Neuronal stem cell (in vitro differentiated cells): Measurements from ENCODE around the gene HDAC7.

Experiments
- DNase-seq: peaks from one replicate; pipeline ENCODE4 v3.0.0-alpha.2; 2013; ENCODE audit warnings: low spot score
- H2AFZ ChIP-seq: one replicate; pipeline ENCODE4 v1.6.1; 2013; ENCODE audit warnings: mild to moderate bottlenecking, low read length, inconsistent platforms
- H2AK5ac ChIP-seq: 2 replicates; pipeline ENCODE4 v1.6.1; 2013; ENCODE audit warnings: low read depth, mild to moderate bottlenecking, inconsistent platforms, low read length, moderate library complexity, mixed read lengths
- H2BK120ac ChIP-seq: 2 replicates; pipeline ENCODE4 v1.6.1; 2013; ENCODE audit warnings: low read depth, mild to moderate bottlenecking, inconsistent platforms, low read length, moderate library complexity, mixed read lengths
- H2BK12ac ChIP-seq: one replicate; pipeline ENCODE4 v1.6.1; 2013; ENCODE audit warnings: low read length, inconsistent platforms
- H2BK15ac ChIP-seq: 2 replicates; pipeline ENCODE4 v1.6.1; 2013; ENCODE audit warnings: mild to moderate bottlenecking, low read length, inconsistent platforms, mixed read lengths
- H2BK5ac ChIP-seq: one replicate; pipeline ENCODE4 v1.6.1; 2013; ENCODE audit warnings: inconsistent platforms, mild to moderate bottlenecking, low read length, moderate library complexity
- H3K14ac ChIP-seq: one replicate; pipeline ENCODE4 v1.6.1; 2013; ENCODE audit warnings: low read length, inconsistent platforms
- H3K18ac ChIP-seq: 2 replicates; pipeline ENCODE4 v1.6.1; 2013; ENCODE audit warnings: low read length, inconsistent platforms
- H3K23ac ChIP-seq: 2 replicates; pipeline ENCODE4 v1.6.1; 2013; ENCODE audit warnings: low read depth, mild to moderate bottlenecking, mixed read lengths, low read length, inconsistent platforms; ENCODE audit not compliant: poor library complexity
- H3K27ac ChIP-seq: replicated peaks from 3 replicates; pipeline ENCODE4 v1.5.1; 2013; ENCODE audit warnings: low read length, inconsistent platforms
- H3K27me3 ChIP-seq, 3 experiments: 2 replicates each; pipeline ENCODE4 v1.6.1; 2013; ENCODE audit warnings: low read length in 3 of 3, mild to moderate bottlenecking in 2 of 3, inconsistent platforms in 1 of 3, low read depth in 1 of 3, mixed read lengths in 1 of 3, moderate library complexity in 1 of 3; ENCODE audit not compliant: control insufficient read depth in 3 of 3, insufficient read depth in 3 of 3
- H3K36me3 ChIP-seq, 2 donors: replicated peaks in 1 of 2; 2 replicates each; pipeline ENCODE4 v1.6.1; 2013; ENCODE audit warnings: low read length in 2 of 2; ENCODE audit not compliant: control insufficient read depth in 2 of 2, insufficient read depth in 2 of 2
- H3K4ac ChIP-seq: 2 replicates; pipeline ENCODE4 v1.6.1; 2013; ENCODE audit warnings: inconsistent platforms, mild to moderate bottlenecking, low read length, moderate library complexity
- H3K4me1 ChIP-seq, 2 donors: 1 replicate in 1 of 2; 2 replicates in 1 of 2; pipeline ENCODE4 v1.6.1; 2013; ENCODE audit warnings: low read length in 2 of 2, low read depth in 1 of 2; ENCODE audit not compliant: control insufficient read depth in 2 of 2, insufficient read depth in 1 of 2
- H3K4me2 ChIP-seq: one replicate; pipeline ENCODE4 v1.6.1; 2013; ENCODE audit warnings: mild to moderate bottlenecking, low read length, inconsistent platforms; ENCODE audit not compliant: insufficient read depth, poor library complexity, severe bottlenecking
- H3K4me3 ChIP-seq, 2 donors: 2 replicates each; pipeline ENCODE4 v1.5.1; 2013; ENCODE audit warnings: low read length in 2 of 2, mild to moderate bottlenecking in 2 of 2, inconsistent platforms in 1 of 2, moderate library complexity in 1 of 2
- H3K79me1 ChIP-seq: one replicate; pipeline ENCODE4 v1.6.1; 2013; ENCODE audit warnings: low read depth, mild to moderate bottlenecking, inconsistent platforms, low read length, moderate library complexity
- H3K9ac ChIP-seq: one replicate; pipeline ENCODE4 v1.6.1; 2013; ENCODE audit warnings: mild to moderate bottlenecking, low read depth, low read length, inconsistent platforms; ENCODE audit not compliant: poor library complexity
- H3K9me3 ChIP-seq, 2 donors: replicated peaks in 1 of 2; 2 replicates each; pipeline versions ENCODE3 to v1.6.1; 2013; ENCODE audit warnings: low read length in 2 of 2, mild to moderate bottlenecking in 2 of 2, inconsistent platforms in 1 of 2, low read depth in 1 of 2, mixed read lengths in 1 of 2, moderate library complexity in 1 of 2; ENCODE audit not compliant: control insufficient read depth in 2 of 2, insufficient read depth in 1 of 2
- H4K8ac ChIP-seq: one replicate; pipeline ENCODE4 v1.6.1; 2013; ENCODE audit warnings: low read depth, mild to moderate bottlenecking, inconsistent platforms, low read length, moderate library complexity
- H4K91ac ChIP-seq: one replicate; pipeline ENCODE4 v1.6.1; 2013; ENCODE audit warnings: low read length, low read depth, mild to moderate bottlenecking, inconsistent platforms; ENCODE audit not compliant: poor library complexity
- WGBS, 2 donors: extraction: QIAGEN DNeasy Blood & Tissue Kit; methylation state at CpG; one replicate each; pipeline ENCODE4 v1.1.7; 2013; ENCODE audit warnings: missing lambda C conversion rate in 2 of 2, mixed read lengths in 1 of 2; ENCODE audit not compliant: insufficient read length in 2 of 2, insufficient replicate concordance in 1 of 2; ENCODE audit errors: extremely low coverage in 2 of 2; 5-methylcytosine and 5-hydroxymethylcytosine counted together

HDAC7 gene

GRCh38 chr12:47785036-47785886 is 34.4 kb downstream of the HDAC7 start:
- Histone ChIP-seq H3K9ac (no peak overlapping the region), H2BK5ac (no peak overlapping the region), H3K36me3 (peaks cover 56 to 96% of the 10 kb centered on the region in 2 donors), H3K27ac (no peak overlapping the region), H3K4me1 (no peaks in the 10 kb centered on the region), H3K4me2 (no peak overlapping the region), H3K27me3 (no peaks in the 10 kb centered on the region), H2BK12ac (no peak overlapping the region), H4K8ac (no peak overlapping the region), H2BK120ac (no peak overlapping the region), H3K4me3 (no peak overlapping the region), H3K14ac (no peak overlapping the region), H3K9me3 (no peaks in the 10 kb centered on the region), H3K23ac (no peak overlapping the region), H2BK15ac (no peak overlapping the region), H2AK5ac (no peak overlapping the region), H3K4ac (no peak overlapping the region), H3K18ac (no peak overlapping the region), H3K79me1 (no peaks in the 10 kb centered on the region), H2AFZ (no peak overlapping the region), H4K91ac (no peak overlapping the region)
- WGBS, 2 donors: no CpG with 5 or more reads among the region's 15 CpGs
- no peak for DNase-seq

GRCh38 chr12:47783821-47784819 is 35.6 kb downstream of the HDAC7 start:
- no peak overlapping the region for H2AFZ ChIP-seq
- H3K18ac ChIP-seq: no peak overlapping the region
- no peak overlapping the region for H4K91ac ChIP-seq
- no peak overlapping the region for H3K4me3 ChIP-seq
- H3K23ac ChIP-seq: peak overlapping the region; percentile 21
- H2BK5ac ChIP-seq: no peak overlapping the region
- H3K36me3 ChIP-seq: peaks cover 52 to 85% of the 10 kb centered on the region in 2 donors
- H3K4me2 ChIP-seq: no peak overlapping the region
- H4K8ac ChIP-seq: no peak overlapping the region
- H2BK12ac ChIP-seq: no peak overlapping the region
- no peak overlapping the region for H3K14ac ChIP-seq
- H3K27ac ChIP-seq: no peak overlapping the region
- no peak overlapping the region for H3K4ac ChIP-seq
- H3K27me3 ChIP-seq: no peaks in the 10 kb centered on the region
- no peaks in the 10 kb centered on the region for H3K9me3 ChIP-seq
- WGBS, 2 donors: no CpG with 5 or more reads among the region's 20 CpGs
- no peak overlapping the region for H2BK120ac ChIP-seq
- H2BK15ac ChIP-seq: no peak overlapping the region
- peaks cover 0 to 3% of the 10 kb centered on the region in 2 donors for H3K4me1 ChIP-seq
- no peak overlapping the region for H3K9ac ChIP-seq
- no peak overlapping the region for H2AK5ac ChIP-seq
- H3K79me1 ChIP-seq: no peaks in the 10 kb centered on the region
- no peak for DNase-seq

- Histone ChIP-seq H3K4me3 (no peak overlapping the region), H3K14ac (no peak overlapping the region), H3K79me1 (no peaks in the 10 kb centered on the region), H4K91ac (no peak overlapping the region), H3K27me3 (no peaks in the 10 kb centered on the region), H2AFZ (no peak overlapping the region), H4K8ac (no peak overlapping the region), H3K4me1 (peaks cover 1 to 7% of the 10 kb centered on the region in 2 donors), H3K18ac (no peak overlapping the region), H3K36me3 (peaks cover 45 to 75% of the 10 kb centered on the region in 2 donors), H2AK5ac (no peak overlapping the region), H2BK5ac (no peak overlapping the region), H3K9ac (no peak overlapping the region), H3K4me2 (no peak overlapping the region), H3K9me3 (no peaks in the 10 kb centered on the region), H3K23ac (peak overlapping the region; percentile 14), H2BK15ac (no peak overlapping the region), H3K4ac (no peak overlapping the region), H2BK12ac (no peak overlapping the region), H3K27ac (no peak overlapping the region), H2BK120ac (no peak overlapping the region)
- no CpG with 5 or more reads among the region's 17 CpGs for WGBS, 2 donors
- no peak for DNase-seq
Measured at GRCh38 chr12:47783024-47783755, 36.5 kb downstream of the HDAC7 start.
